Neural progenitor cell (in vitro differentiated cells): Measurements from ENCODE around the gene RPS6KA1.

Experiments used
- EZH2 ChIP-seq: fragments of 200-600 bp; sonication (generic); IDR thresholded peaks from 2 replicates; pipeline ENCODE4 v1.6.1; 2017; ENCODE audit warnings: antibody characterized with exemption, mild to moderate bottlenecking, moderate library complexity
- TF ChIP-seq, protein P1 (sequence below): fragments of 200-600 bp; sonication (generic); IDR thresholded peaks from 2 replicates; pipeline ENCODE4 v1.5.1; 2017; ENCODE audit warnings: antibody characterized with exemption, mild to moderate bottlenecking

- TF ChIP-seq, protein P1, sequence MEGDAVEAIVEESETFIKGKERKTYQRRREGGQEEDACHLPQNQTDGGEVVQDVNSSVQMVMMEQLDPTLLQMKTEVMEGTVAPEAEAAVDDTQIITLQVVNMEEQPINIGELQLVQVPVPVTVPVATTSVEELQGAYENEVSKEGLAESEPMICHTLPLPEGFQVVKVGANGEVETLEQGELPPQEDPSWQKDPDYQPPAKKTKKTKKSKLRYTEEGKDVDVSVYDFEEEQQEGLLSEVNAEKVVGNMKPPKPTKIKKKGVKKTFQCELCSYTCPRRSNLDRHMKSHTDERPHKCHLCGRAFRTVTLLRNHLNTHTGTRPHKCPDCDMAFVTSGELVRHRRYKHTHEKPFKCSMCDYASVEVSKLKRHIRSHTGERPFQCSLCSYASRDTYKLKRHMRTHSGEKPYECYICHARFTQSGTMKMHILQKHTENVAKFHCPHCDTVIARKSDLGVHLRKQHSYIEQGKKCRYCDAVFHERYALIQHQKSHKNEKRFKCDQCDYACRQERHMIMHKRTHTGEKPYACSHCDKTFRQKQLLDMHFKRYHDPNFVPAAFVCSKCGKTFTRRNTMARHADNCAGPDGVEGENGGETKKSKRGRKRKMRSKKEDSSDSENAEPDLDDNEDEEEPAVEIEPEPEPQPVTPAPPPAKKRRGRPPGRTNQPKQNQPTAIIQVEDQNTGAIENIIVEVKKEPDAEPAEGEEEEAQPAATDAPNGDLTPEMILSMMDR = no peak
- no peak for TF ChIP-seq EZH2
Observed at GRCh38 chr1:26575348-26575747, 45.8 kb downstream of the RPS6KA1 start.
